NB4 (cell line): ENCODE data around the gene PTF1A.

ENCODE experiments used
- POLR2A ChIP-seq: IDR thresholded peaks from 2 replicates; pipeline ENCODE4 v1.6.1; 2011; ENCODE audit warnings: mild to moderate bottlenecking; ENCODE audit not compliant: insufficient read length; ENCODE audit errors: extremely low read depth
- TF ChIP-seq, protein P1 (sequence below): IDR thresholded peaks from one replicate; pipeline ENCODE4 v1.5.1; 2012; ENCODE audit warnings: low read depth, low read length
- TF ChIP-seq, protein P2 (sequence below): IDR thresholded peaks from 2 replicates; pipeline ENCODE4 v1.6.1; 2011; ENCODE audit warnings: low read depth, low read length

DNA sequence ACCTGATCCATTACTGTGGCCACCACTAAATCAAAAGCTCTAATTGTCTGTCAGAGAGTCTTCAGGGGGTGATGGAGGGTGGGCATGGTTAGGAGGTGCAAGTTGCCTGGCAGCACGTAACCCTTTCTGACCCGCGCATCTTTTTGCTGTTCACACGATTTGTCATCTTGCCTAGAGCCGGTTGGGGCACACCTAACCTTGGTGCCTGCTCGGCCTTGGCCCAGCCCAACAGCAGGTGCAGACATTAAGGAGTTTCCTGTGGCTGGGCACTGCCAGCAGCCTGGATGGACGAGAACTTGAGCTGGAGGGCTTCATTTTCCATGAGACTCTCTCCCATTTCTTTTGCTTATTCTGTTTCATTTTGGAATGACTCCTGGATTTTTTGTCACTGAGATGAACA lies 41.0 kb upstream of the PTF1A start:
- TF ChIP-seq, protein P1, sequence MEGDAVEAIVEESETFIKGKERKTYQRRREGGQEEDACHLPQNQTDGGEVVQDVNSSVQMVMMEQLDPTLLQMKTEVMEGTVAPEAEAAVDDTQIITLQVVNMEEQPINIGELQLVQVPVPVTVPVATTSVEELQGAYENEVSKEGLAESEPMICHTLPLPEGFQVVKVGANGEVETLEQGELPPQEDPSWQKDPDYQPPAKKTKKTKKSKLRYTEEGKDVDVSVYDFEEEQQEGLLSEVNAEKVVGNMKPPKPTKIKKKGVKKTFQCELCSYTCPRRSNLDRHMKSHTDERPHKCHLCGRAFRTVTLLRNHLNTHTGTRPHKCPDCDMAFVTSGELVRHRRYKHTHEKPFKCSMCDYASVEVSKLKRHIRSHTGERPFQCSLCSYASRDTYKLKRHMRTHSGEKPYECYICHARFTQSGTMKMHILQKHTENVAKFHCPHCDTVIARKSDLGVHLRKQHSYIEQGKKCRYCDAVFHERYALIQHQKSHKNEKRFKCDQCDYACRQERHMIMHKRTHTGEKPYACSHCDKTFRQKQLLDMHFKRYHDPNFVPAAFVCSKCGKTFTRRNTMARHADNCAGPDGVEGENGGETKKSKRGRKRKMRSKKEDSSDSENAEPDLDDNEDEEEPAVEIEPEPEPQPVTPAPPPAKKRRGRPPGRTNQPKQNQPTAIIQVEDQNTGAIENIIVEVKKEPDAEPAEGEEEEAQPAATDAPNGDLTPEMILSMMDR: no peak
- TF ChIP-seq, protein P2, sequence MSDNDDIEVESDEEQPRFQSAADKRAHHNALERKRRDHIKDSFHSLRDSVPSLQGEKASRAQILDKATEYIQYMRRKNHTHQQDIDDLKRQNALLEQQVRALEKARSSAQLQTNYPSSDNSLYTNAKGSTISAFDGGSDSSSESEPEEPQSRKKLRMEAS: no peak
- TF ChIP-seq POLR2A: no peak
